H1 (cell line): ENCODE results near the gene GMPR. TPM values are rescaled to one million over a fixed set of nuclear protein-coding genes. Genes with fewer than 3 reads are reported as not detected.

Experiments used
- CTCF ChIA-PET: fragments of 300-600 bp; sonication (Branson Sonifier 250); formaldehyde crosslinking; loops from one replicate; lab custom pipeline; 2021; ENCODE audit not compliant: partially characterized antibody; lab: Charles Lee
- POLR2A ChIA-PET: fragments of 300-600 bp; sonication (Branson Sonifier 250); formaldehyde crosslinking; loops from one replicate; lab custom pipeline; 2021; ENCODE audit warnings: inconsistent platforms; ENCODE audit not compliant: partially characterized antibody; lab: Charles Lee
- DNase-seq, 2 experiments: peaks; one replicate each; pipeline versions ENCODE4 v3.0.0 to v3.0.0-alpha.2; 2010 to 2022; ENCODE audit warnings: low spot score in 2 of 2, low read depth in 1 of 2, mixed read lengths in 1 of 2
- FAIRE-seq: peaks from 2 replicates; lab custom pipeline; 2011; peaks lifted over from hg19 to GRCh38; lab: Jason Lieb, UNC
- H2AFZ ChIP-seq: 2 replicates; pipeline ENCODE4 v1.8.1; 2012; ENCODE audit warnings: low read length, inconsistent platforms
- H2AK5ac ChIP-seq: 2 replicates; pipeline ENCODE4 v1.6.1; 2013; ENCODE audit warnings: low read depth, low read length
- H2BK120ac ChIP-seq: replicated peaks from 2 replicates; pipeline ENCODE3; 2013; ENCODE audit warnings: low read depth, low read length, inconsistent platforms
- H2BK12ac ChIP-seq: 2 replicates; pipeline ENCODE4 v1.6.1; 2013; ENCODE audit warnings: low read depth, low read length
- H2BK15ac ChIP-seq: 2 replicates; pipeline ENCODE4 v1.6.1; 2013; ENCODE audit warnings: low read length
- H2BK20ac ChIP-seq: 2 replicates; pipeline ENCODE4 v1.6.1; 2013; ENCODE audit warnings: low read length
- H2BK5ac ChIP-seq: 2 replicates; pipeline ENCODE4 v1.6.1; 2013; ENCODE audit warnings: low read depth, low read length
- H3K14ac ChIP-seq: 2 replicates; pipeline ENCODE4 v1.6.1; 2013; ENCODE audit warnings: inconsistent platforms; ENCODE audit not compliant: insufficient read length
- H3K18ac ChIP-seq: 2 replicates; pipeline ENCODE4 v1.6.1; 2013; ENCODE audit warnings: low read length; ENCODE audit errors: extremely low read depth
- H3K23ac ChIP-seq: 2 replicates; pipeline ENCODE4 v1.6.1; 2013; ENCODE audit warnings: inconsistent platforms; ENCODE audit not compliant: insufficient read length
- H3K23me2 ChIP-seq: 2 replicates; pipeline ENCODE4 v1.6.1; 2013; ENCODE audit warnings: low read depth, low read length
- H3K27ac ChIP-seq: 2 replicates; pipeline ENCODE4 v1.6.1; 2011; ENCODE audit warnings: low read depth, low read length, inconsistent platforms
- H3K27me3 ChIP-seq, 4 experiments: replicated peaks in 1 of 4; 1 replicate in 1 of 4; 2 replicates in 3 of 4; pipeline versions ENCODE4 v1.6.1 to v1.8.1; 2011 to 2013; ENCODE audit warnings: low read length in 3 of 4, mild to moderate bottlenecking in 3 of 4, inconsistent platforms in 2 of 4, mixed read lengths in 2 of 4, moderate library complexity in 1 of 4; ENCODE audit not compliant: control insufficient read depth in 3 of 4, insufficient read depth in 3 of 4; ENCODE audit errors: extremely low read depth in 1 of 4
- H3K36me3 ChIP-seq, 4 experiments: 2 replicates each; pipeline versions ENCODE4 v1.6.1 to v1.8.1; 2011 to 2013; ENCODE audit warnings: mild to moderate bottlenecking in 4 of 4, low read length in 3 of 4, moderate library complexity in 2 of 4, control low read depth in 1 of 4, inconsistent platforms in 1 of 4; ENCODE audit not compliant: insufficient read depth in 4 of 4, control insufficient read depth in 2 of 4
- H3K4ac ChIP-seq: replicated peaks from 2 replicates; pipeline ENCODE3; 2013; ENCODE audit warnings: low read length, low read depth, mixed read lengths, inconsistent platforms; ENCODE audit not compliant: insufficient read length
- H3K4me1 ChIP-seq, 4 experiments: replicated peaks in 1 of 4; 1 replicate in 1 of 4; 2 replicates in 3 of 4; pipeline versions ENCODE4 v1.6.1 to v1.8.1; 2011 to 2013; ENCODE audit warnings: low read length in 3 of 4, inconsistent platforms in 2 of 4, mixed read lengths in 1 of 4; ENCODE audit not compliant: insufficient read depth in 4 of 4, control insufficient read depth in 3 of 4
- H3K4me2 ChIP-seq, 2 experiments: 2 replicates each; pipeline versions ENCODE4 v1.6.1 to v1.8.1; 2011 to 2013; ENCODE audit warnings: low read depth in 2 of 2, low read length in 2 of 2, control low read depth in 1 of 2, inconsistent platforms in 1 of 2, mild to moderate bottlenecking in 1 of 2; ENCODE audit not compliant: insufficient read depth in 1 of 2
- H3K4me3 ChIP-seq, 4 experiments: fragments of 200-600, 300-600 bp in 1 of 4; sonication (generic), shearing (Covaris generic), sonication (Bioruptor Twin) in 1 of 4; 2 replicates each; pipeline versions ENCODE4 v1.5.1 to v1.8.1; 2011 to 2016; ENCODE audit warnings: low read length in 4 of 4, low read depth in 3 of 4, control low read depth in 2 of 4, inconsistent platforms in 2 of 4, mild to moderate bottlenecking in 2 of 4, mixed read lengths in 1 of 4, moderate library complexity in 1 of 4; ENCODE audit not compliant: insufficient read depth in 2 of 4; ENCODE audit errors: extremely low read depth in 1 of 4
- H3K56ac ChIP-seq: replicated peaks from 2 replicates; pipeline ENCODE3; 2013; ENCODE audit warnings: low read depth, mild to moderate bottlenecking, mixed read lengths, low read length, inconsistent platforms; ENCODE audit not compliant: insufficient read length
- H3K79me1 ChIP-seq: 2 replicates; pipeline ENCODE4 v1.6.1; 2013; ENCODE audit warnings: low read depth, low read length, control low read depth
- H3K79me2 ChIP-seq, 2 experiments: 2 replicates each; pipeline versions ENCODE4 v1.6.1 to v1.8.1; 2012 to 2013; ENCODE audit warnings: low read length in 2 of 2, mild to moderate bottlenecking in 2 of 2, inconsistent platforms in 1 of 2; ENCODE audit not compliant: insufficient read depth in 2 of 2, control insufficient read depth in 1 of 2
- H3K9ac ChIP-seq, 4 experiments: replicated peaks in 1 of 4; 1 replicate in 1 of 4; 2 replicates in 3 of 4; pipeline versions ENCODE4 v1.6.1 to v1.8.1; 2011 to 2013; ENCODE audit warnings: low read depth in 3 of 4, low read length in 3 of 4, control low read depth in 2 of 4, mild to moderate bottlenecking in 2 of 4, moderate library complexity in 2 of 4, inconsistent platforms in 1 of 4; ENCODE audit errors: extremely low read depth in 1 of 4
- H3K9me3 ChIP-seq, 2 experiments: 2 replicates each; pipeline versions ENCODE4 v1.6.1 to v1.8.1; 2012 to 2013; ENCODE audit warnings: mild to moderate bottlenecking in 2 of 2, moderate library complexity in 2 of 2, control low read depth in 1 of 2, inconsistent platforms in 1 of 2, low read depth in 1 of 2, low read length in 1 of 2, mixed read lengths in 1 of 2; ENCODE audit not compliant: insufficient read depth in 2 of 2
- H4K20me1 ChIP-seq, 2 experiments: replicated peaks in 1 of 2; 2 replicates each; pipeline versions ENCODE3 to v1.8.1; 2011 to 2013; ENCODE audit warnings: inconsistent platforms in 2 of 2, low read length in 2 of 2, mild to moderate bottlenecking in 1 of 2; ENCODE audit not compliant: insufficient read depth in 2 of 2, control insufficient read depth in 1 of 2
- H4K5ac ChIP-seq: 2 replicates; pipeline ENCODE4 v1.6.1; 2013; ENCODE audit warnings: low read length, low read depth, mixed read lengths, inconsistent platforms; ENCODE audit not compliant: insufficient read length
- H4K8ac ChIP-seq: 2 replicates; pipeline ENCODE4 v1.8.0; 2013; ENCODE audit warnings: mild to moderate bottlenecking, moderate library complexity, low read length, inconsistent platforms; ENCODE audit not compliant: insufficient read depth; ENCODE audit errors: extremely low read depth
- H4K91ac ChIP-seq: replicated peaks from 2 replicates; pipeline ENCODE3; 2013; ENCODE audit warnings: low read length, mixed read lengths, inconsistent platforms; ENCODE audit not compliant: insufficient read length
- CBX5 ChIP-seq: fragments of 300-800, 300-1000 bp; sonication (generic); IDR thresholded peaks from 2 replicates; pipeline ENCODE4 v1.7.1; 2016; ENCODE audit warnings: antibody characterized with exemption, low read length, low read depth
- JUN ChIP-seq: IDR thresholded peaks from 2 replicates; pipeline ENCODE4 v1.6.1; 2011; ENCODE audit warnings: low read depth, mild to moderate bottlenecking, improper control_type of control experiment, low read length
- KDM4A ChIP-seq: IDR thresholded peaks from one replicate; pipeline ENCODE4 v1.7.1; 2012; ENCODE audit warnings: low read depth, mild to moderate bottlenecking, moderate library complexity, low read length, inconsistent platforms; ENCODE audit not compliant: severe bottlenecking
- KDM5A ChIP-seq: fragments of 200-600 bp; IDR thresholded peaks from 2 replicates; pipeline ENCODE4 v1.7.1; 2012; ENCODE audit warnings: mild to moderate bottlenecking, low read length, inconsistent platforms, mixed read lengths
- NANOG ChIP-seq: IDR thresholded peaks from 2 replicates; pipeline ENCODE4 v1.6.1; 2011; ENCODE audit warnings: low read length, low read depth, mild to moderate bottlenecking, inconsistent platforms; ENCODE audit not compliant: insufficient read depth, poor library complexity, severe bottlenecking
- POLR2A ChIP-seq, 2 experiments: IDR thresholded peaks; 1 replicate in 1 of 2; 2 replicates in 1 of 2; pipeline ENCODE4 v1.6.1; 2011; ENCODE audit warnings: low read depth in 2 of 2, low read length in 2 of 2, mild to moderate bottlenecking in 2 of 2; ENCODE audit errors: control extremely low read depth in 1 of 2
- ZNF274 ChIP-seq: IDR thresholded peaks from 2 replicates; pipeline ENCODE4 v1.7.0; 2012; ENCODE audit warnings: low read length, borderline replicate concordance; ENCODE audit errors: extremely low read depth
- WGBS, 2 experiments: shearing (Covaris generic) in 1 of 2; methylation state at CpG; one replicate each; pipeline versions ENCODE4 v1.1.6 to v1.1.7; 2013 to 2015; ENCODE audit warnings: low lambda C conversion rate in 2 of 2, mixed read lengths in 2 of 2, inconsistent platforms in 1 of 2, low coverage in 1 of 2, missing lambda C conversion rate in 1 of 2; ENCODE audit not compliant: insufficient replicate concordance in 2 of 2, insufficient coverage in 1 of 2, insufficient read length in 1 of 2; ENCODE audit errors: extremely low coverage in 1 of 2, missing lambda C conversion rate in 1 of 2; 5-methylcytosine and 5-hydroxymethylcytosine counted together
- polyA plus RNA-seq, 7 experiments: library from polyadenylated mRNA; depleted of rRNA in 3 of 7; stranded (reverse) in 5 of 7; unstranded in 2 of 7; fragments of >200 nt in 5 of 7; fragments of 200-250 nt in 2 of 7; gene quantifications; 1 replicate in 5 of 7; 2 replicates in 1 of 7; 4 replicates in 1 of 7; pipeline versions ENCODE4 v1.2.1 to v1.2.3, GENCODE V29; 2011 to 2013; ENCODE audit warnings: missing spikeins in 2 of 7, mixed read lengths in 2 of 7
- total RNA-seq: library from RNA; stranded (reverse); fragmentation: NEBNext Ultra II Directional; extraction: Animal tissue kit (Norgen Biotek cat#: 25700); gene quantifications from 2 replicates; pipeline ENCODE4 v1.2.1, GENCODE V29; 2021

The GMPR gene
- total and polyA plus RNA-seq, 2 of the 8 experiments (the other 6 are each of a cell fraction or from before 2014, with no cell fraction given) = 0.99 to 1.2 TPM

GRCh38 chr6:16279243-16279642 lies 40.9 kb downstream of the GMPR start:
- Histone ChIP-seq H2AK5ac (no peak overlapping the region), H3K23ac (no peak overlapping the region), H2BK12ac (no peak overlapping the region), H4K91ac (no peak overlapping the region), H4K8ac (no peak overlapping the region), H2BK120ac (no peak overlapping the region), H3K27me3 (no peaks in the 10 kb centered on the region), H3K18ac (no peak overlapping the region), H3K27ac (no peak overlapping the region), H4K5ac (no peak overlapping the region), H3K79me2 (no peaks in the 10 kb centered on the region), H2BK15ac (no peak overlapping the region), H3K4me3 (no peak overlapping the region), H2BK5ac (no peak overlapping the region), H3K9me3 (no peaks in the 10 kb centered on the region), H4K20me1 (no peaks in the 10 kb centered on the region), H3K4ac (no peak overlapping the region), H3K14ac (no peak overlapping the region), H2BK20ac (no peak overlapping the region), H3K4me2 (no peak overlapping the region), H3K79me1 (no peaks in the 10 kb centered on the region), H3K36me3 (no peaks in the 10 kb centered on the region; a peak in 1 of 8 replicates), H3K9ac (no peak overlapping the region; a peak in 1 of 7 replicates), H2AFZ (no peak overlapping the region), H3K23me2 (no peaks in the 10 kb centered on the region; the same call in 1 of the 2 replicates), H3K4me1 (no peaks in the 10 kb centered on the region; a peak in 2 of 7 replicates), H3K56ac (no peak overlapping the region)
- POLR2A ChIA-PET = interaction anchor here (0.5 kb wide), 1 partner anchor 154 kb away, joined by 3 read pairs; no protein-coding TSS in a partner anchor
- DNase-seq (no peak), FAIRE-seq (no peak)
- CTCF ChIA-PET = interaction anchor here (0.5 to 6.1 kb wide), 10 partner anchors 9 to 350 kb away, joined by 3 to 57 read pairs (median 4); partner anchors contain the start of gene GMPR
- WGBS, 2 experiments = 87% methylated on average over 5 of the region's 5 CpGs; no CpG with 5 or more reads in 1 of the 2 experiments
- TF ChIP-seq ZNF274 (no peak), JUN (no peak), POLR2A (IDR thresholded peaks at IDR 0.05; ENCODE audit: control extremely low read depth in 1 of 2, low read depth in 2 of 2, low read length in 2 of 2) (no peak), CBX5 (no peak), NANOG (no peak), KDM4A (no peak), KDM5A (no peak)
